Endothelial cell of umbilical vein (primary cell): ENCODE data around the gene PSAT1. TPM values are rescaled to one million over a fixed set of nuclear protein-coding genes. Genes with fewer than 3 reads are reported as not detected.

Experiments used
- BruUV-seq: library from RNA; stranded (reverse); fragments of 400-500 nt; replicated peaks from 2 replicates; lab custom pipeline; 2021; lab: Mats Ljungman, UMichigan
- CTCF ChIA-PET: fragments of 300-600, 350-600 bp; sonication (Branson Sonifier 250); formaldehyde crosslinking; loops from one replicate; lab custom pipeline; 2021; ENCODE audit warnings: antibody characterized with exemption, inconsistent platforms; lab: Charles Lee
- POLR2A ChIA-PET: fragments of 300-600, 350-600 bp; sonication (Branson Sonifier 250); formaldehyde crosslinking; loops from one replicate; lab custom pipeline; 2021; ENCODE audit warnings: antibody characterized with exemption, inconsistent platforms; lab: Charles Lee
- DNase-seq: peaks from one replicate; pipeline ENCODE4 v3.0.0-alpha.2; 2011; ENCODE audit warnings: low read depth, low spot score
- FAIRE-seq: peaks from 2 replicates; lab custom pipeline; 2011; peaks lifted over from hg19 to GRCh38; lab: Jason Lieb, UNC
- H2AFZ ChIP-seq: 2 replicates; pipeline ENCODE4 v1.6.0; 2012; ENCODE audit warnings: low read depth, low read length, control low read depth, inconsistent platforms
- H3K27ac ChIP-seq: 2 replicates; pipeline ENCODE4 v1.5.1; 2011; ENCODE audit warnings: low read depth, mild to moderate bottlenecking, control low read depth, low read length, moderate library complexity; ENCODE audit not compliant: insufficient read depth
- H3K27me3 ChIP-seq, 2 experiments: 2 replicates each; pipeline versions ENCODE4 v1.6.0 to v1.6.1; 2011; ENCODE audit warnings: low read length in 2 of 2, mixed read lengths in 1 of 2; ENCODE audit not compliant: control insufficient read depth in 2 of 2, insufficient read depth in 2 of 2
- H3K36me3 ChIP-seq, 2 experiments: 2 replicates in 1 of 2; 3 replicates in 1 of 2; pipeline ENCODE4 v1.5.1; 2011; ENCODE audit warnings: low read length in 2 of 2, mild to moderate bottlenecking in 1 of 2, moderate library complexity in 1 of 2; ENCODE audit not compliant: control insufficient read depth in 2 of 2, insufficient read depth in 2 of 2; ENCODE audit errors: extremely low read depth in 1 of 2
- H3K4me1 ChIP-seq: 3 replicates; pipeline ENCODE4 v1.5.1; 2011; ENCODE audit warnings: mild to moderate bottlenecking, low read length; ENCODE audit not compliant: control insufficient read depth, insufficient read depth; ENCODE audit errors: extremely low read depth
- H3K4me2 ChIP-seq: 2 replicates; pipeline ENCODE4 v1.6.1; 2011; ENCODE audit warnings: low read length, control low read depth, mixed read lengths; ENCODE audit not compliant: insufficient read depth
- H3K4me3 ChIP-seq, 3 experiments: fragments of 200-600 bp in 1 of 3; sonication (generic), shearing (Covaris generic) in 1 of 3; replicated peaks in 1 of 3; 2 replicates each; pipeline ENCODE4 v1.5.1; 2011 to 2016; ENCODE audit warnings: control low read depth in 3 of 3, low read length in 3 of 3, mild to moderate bottlenecking in 2 of 3, inconsistent platforms in 1 of 3, low read depth in 1 of 3, moderate library complexity in 1 of 3; ENCODE audit not compliant: insufficient read depth in 1 of 3
- H3K79me2 ChIP-seq: 2 replicates; pipeline ENCODE4 v1.6.0; 2012; ENCODE audit warnings: low read length, inconsistent platforms; ENCODE audit not compliant: control insufficient read depth, insufficient read depth
- H3K9ac ChIP-seq: replicated peaks from 2 replicates; pipeline ENCODE3; 2011; ENCODE audit warnings: low read length, control low read depth; ENCODE audit not compliant: insufficient read depth; ENCODE audit errors: extremely low read depth
- H3K9me1 ChIP-seq: replicated peaks from 3 replicates; pipeline ENCODE4 v1.6.0; 2011; ENCODE audit warnings: mild to moderate bottlenecking, low read length; ENCODE audit not compliant: control insufficient read depth, insufficient read depth; ENCODE audit errors: extremely low read depth
- H3K9me3 ChIP-seq: replicated peaks from 2 replicates; pipeline ENCODE4 v1.5.1; 2012; ENCODE audit warnings: low read length, inconsistent platforms; ENCODE audit not compliant: control insufficient read depth, insufficient read depth
- H4K20me1 ChIP-seq: replicated peaks from 2 replicates; pipeline ENCODE3; 2011; ENCODE audit warnings: mild to moderate bottlenecking, low read length; ENCODE audit not compliant: control insufficient read depth, insufficient read depth; ENCODE audit errors: extremely low read depth
- CTCF ChIP-seq, 2 donors: IDR thresholded peaks; 1 replicate in 1 of 2; 2 replicates in 1 of 2; pipeline ENCODE4 v1.5.1; 2011; ENCODE audit warnings: low read length in 2 of 2, mild to moderate bottlenecking in 2 of 2, moderate library complexity in 2 of 2, control low read depth in 1 of 2, inconsistent platforms in 1 of 2, low read depth in 1 of 2; ENCODE audit not compliant: insufficient read depth in 1 of 2; ENCODE audit errors: extremely low read depth in 1 of 2
- EZH2 ChIP-seq: IDR thresholded peaks from 2 replicates; pipeline ENCODE4 v1.6.1; 2012; ENCODE audit warnings: borderline replicate concordance, low read depth, mild to moderate bottlenecking, moderate library complexity, low read length, inconsistent platforms; ENCODE audit not compliant: severe bottlenecking
- FOS ChIP-seq: IDR thresholded peaks from 2 replicates; pipeline ENCODE4 v1.6.1; 2011; ENCODE audit warnings: mild to moderate bottlenecking, low read length, moderate library complexity, borderline replicate concordance; ENCODE audit not compliant: insufficient read depth
- GATA2 ChIP-seq: IDR thresholded peaks from 2 replicates; pipeline ENCODE4 v1.7.0; 2011; ENCODE audit warnings: low read depth, mild to moderate bottlenecking, moderate library complexity, mixed read lengths, low read length; ENCODE audit not compliant: insufficient read length, insufficient read depth
- MYC ChIP-seq: IDR thresholded peaks from one replicate; pipeline ENCODE4 v1.6.1; 2011; ENCODE audit warnings: mild to moderate bottlenecking, low read depth, low read length
- POLR2A ChIP-seq: IDR thresholded peaks from 2 replicates; pipeline ENCODE4 v1.6.1; 2012; ENCODE audit warnings: low read depth, mild to moderate bottlenecking, control low read depth, low read length
- dilution Hi-C: fragments of 300-500 bp; cut with MboI; formaldehyde crosslinking; loops from one replicate; pipeline ENCODE4 v1.15.0; 2019; ENCODE audit warnings: low sequenced_read_pairs; ENCODE audit not compliant: extremely low pct_ligation_motif_present
- intact Hi-C: fragments of 100-400 bp; cut with micrococcal nuclease; formaldehyde crosslinking; loops from one replicate; pipeline ENCODE4 v1.10.0; 2022
- polyA plus RNA-seq, 4 experiments: library from polyadenylated mRNA; depleted of rRNA in 3 of 4; stranded (reverse) in 3 of 4; unstranded in 1 of 4; fragments of >200 nt; gene quantifications; 2 replicates each; pipeline versions ENCODE4 v1.2.1 to v1.2.3, GENCODE V29; 2011 to 2012; ENCODE audit warnings: missing spikeins in 1 of 4
- total RNA-seq: library from RNA; stranded (reverse); gene quantifications from 2 replicates; pipeline ENCODE4 v1.2.3, GENCODE V29; 2021

The PSAT1 gene
- total and polyA plus RNA-seq, 2 donors (not counting 3 experiments of a cell fraction or from before 2014, with no cell fraction given) = 19.1 to 47.3 TPM

GRCh38 chr9:78295731-78296130 is 1.2 kb upstream of the PSAT1 start:
- Histone ChIP-seq H3K4me2 (peak overlapping the region; percentile 62), H3K27ac (no peak overlapping the region), H2AFZ (peak overlapping the region; percentile 61), H3K4me3 (peak overlapping the region in 1 of 3 experiments; percentile 64), H3K79me2 (peaks cover 10% of the 10 kb centered on the region), H4K20me1 (no peaks in the 10 kb centered on the region), H3K9ac (no peak overlapping the region), H3K27me3 (peaks cover 0 to under 1% of the 10 kb centered on the region in 2 experiments), H3K9me3 (no peaks in the 10 kb centered on the region), H3K36me3 (peaks cover 0 to under 1% of the 10 kb centered on the region in 2 experiments), H3K9me1 (no peaks in the 10 kb centered on the region), H3K4me1 (peaks cover 3% of the 10 kb centered on the region)
- TF ChIP-seq CTCF (IDR thresholded peaks at IDR 0.05; ENCODE audit: extremely low read depth in 1 of 2, insufficient read depth in 1 of 2, low read depth in 1 of 2, low read length in 2 of 2) (no peak), GATA2 (no peak), EZH2 (no peak), POLR2A (no peak), FOS (no peak), MYC (no peak)
- FAIRE-seq = no peak
- BruUV-seq = no TSS peak
- CTCF ChIA-PET = no interaction called here
- POLR2A ChIA-PET = no interaction called here
- no peak for DNase-seq
- dilution Hi-C loops = no loop called here
- intact Hi-C loops = loop anchor here (2.0 to 5.0 kb wide), 2 partner anchors 35 to 1277 kb away; partner anchors contain the start of gene TLE4
